Measurements from ENCODE around the gene TAF13.

The TAF13 gene

GRCh38 chr1:109080441-109081082 is 4.8 kb upstream of the TAF13 start:
- CTCF ChIA-PET, result interaction anchor here (0.7 kb wide), 1 partner anchor 176 kb away, joined by 4 read pairs; no protein-coding TSS in a partner anchor
- TF ChIP-seq SP1 (IDR thresholded peaks at IDR 0.05), result no peak
- TF ChIP-seq TARDBP (IDR thresholded peaks at IDR 0.05), result no peak
- no peak for TF ChIP-seq LEF1 (IDR thresholded peaks at IDR 0.05; ENCODE audit: borderline replicate concordance)
- no peak for TF ChIP-seq SUZ12 (IDR thresholded peaks at IDR 0.05)
- no peak for TF ChIP-seq FOXK2 (IDR thresholded peaks at IDR 0.05)
- no peak for TF ChIP-seq ELF4 (IDR thresholded peaks at IDR 0.05)
- POLR2A ChIA-PET, result no interaction called here
- DNase-seq (ENCODE audit: extremely low spot score), result no peak

GRCh38 chr1:109079240-109079622 is 3.4 kb upstream of the TAF13 start:
- POLR2A ChIA-PET, result no interaction called here
- DNase-seq (ENCODE audit: extremely low spot score), result no peak
- CTCF ChIA-PET, result no interaction called here
- TF ChIP-seq PKNOX1 (IDR thresholded peaks at IDR 0.05) (no peak), SP1 (IDR thresholded peaks at IDR 0.05) (no peak), HDGF (IDR thresholded peaks at IDR 0.05; ENCODE audit: borderline replicate concordance) (no peak), BHLHE40 (IDR thresholded peaks at IDR 0.05; ENCODE audit: borderline replicate concordance) (no peak), FOXM1 (IDR thresholded peaks at IDR 0.05; ENCODE audit: borderline replicate concordance) (no peak), L3MBTL2 (conservative IDR thresholded peaks at IDR 0.05) (no peak), ELF4 (IDR thresholded peaks at IDR 0.05) (no peak), FOXK2 (IDR thresholded peaks at IDR 0.05) (no peak), FOXA1 (IDR thresholded peaks at IDR 0.05) (no peak), ARNT (IDR thresholded peaks at IDR 0.05) (no peak), SUZ12 (IDR thresholded peaks at IDR 0.05) (no peak), CTBP1 (IDR thresholded peaks at IDR 0.05; ENCODE audit: borderline replicate concordance) (no peak), ZNF384 (IDR thresholded peaks at IDR 0.05) (no peak), NFRKB (IDR thresholded peaks at IDR 0.05) (no peak), TARDBP (IDR thresholded peaks at IDR 0.05) (no peak), LEF1 (IDR thresholded peaks at IDR 0.05; ENCODE audit: borderline replicate concordance) (no peak)

- ChIA-PET POLR2A (interaction anchor here (3.3 kb wide), 1 partner anchor 10 kb away, joined by 24 read pairs; no protein-coding TSS in a partner anchor), CTCF (no interaction called here)
- DNase-seq (ENCODE audit: extremely low spot score), result no peak
- TF ChIP-seq SUZ12 (IDR thresholded peaks at IDR 0.05) (no peak), BHLHE40 (IDR thresholded peaks at IDR 0.05; ENCODE audit: borderline replicate concordance) (no peak), LEF1 (IDR thresholded peaks at IDR 0.05; ENCODE audit: borderline replicate concordance) (no peak), FOXK2 (IDR thresholded peaks at IDR 0.05) (no peak), SP1 (IDR thresholded peaks at IDR 0.05) (no peak), L3MBTL2 (conservative IDR thresholded peaks at IDR 0.05) (no peak), ARNT (IDR thresholded peaks at IDR 0.05) (no peak), CTBP1 (IDR thresholded peaks at IDR 0.05; ENCODE audit: borderline replicate concordance) (no peak), FOXA1 (IDR thresholded peaks at IDR 0.05) (no peak), FOXM1 (IDR thresholded peaks at IDR 0.05; ENCODE audit: borderline replicate concordance) (no peak)
These were observed 2.5 kb upstream of the TAF13 start for GRCh38 chr1:109078317-109078716.

GRCh38 chr1:109069294-109069693 is 6.5 kb downstream of the TAF13 start:
- TF ChIP-seq FOXM1 (IDR thresholded peaks at IDR 0.05; ENCODE audit: borderline replicate concordance) (no peak), NFRKB (IDR thresholded peaks at IDR 0.05) (no peak), ZNF384 (IDR thresholded peaks at IDR 0.05) (no peak), L3MBTL2 (conservative IDR thresholded peaks at IDR 0.05) (no peak), HDGF (IDR thresholded peaks at IDR 0.05; ENCODE audit: borderline replicate concordance) (no peak), SP1 (IDR thresholded peaks at IDR 0.05) (no peak), LEF1 (IDR thresholded peaks at IDR 0.05; ENCODE audit: borderline replicate concordance) (no peak), FOXA1 (IDR thresholded peaks at IDR 0.05) (no peak), ARNT (IDR thresholded peaks at IDR 0.05) (no peak), SUZ12 (IDR thresholded peaks at IDR 0.05) (no peak), PKNOX1 (IDR thresholded peaks at IDR 0.05) (no peak)
- CTCF ChIA-PET, result no interaction called here
- POLR2A ChIA-PET, result interaction anchor here (1.8 kb wide), 1 partner anchor 31 kb away, joined by 7 read pairs; no protein-coding TSS in a partner anchor
- DNase-seq (ENCODE audit: extremely low spot score), result no peak

GRCh38 chr1:109067883-109068282 is 7.9 kb downstream of the TAF13 start:
- POLR2A ChIA-PET, result interaction anchor here (1.2 to 3.5 kb wide), 3 partner anchors 9 to 32 kb away, joined by 3 to 12 read pairs (median 7); partner anchors contain the start of genes TAF13 and WDR47
- no peak for TF ChIP-seq NFRKB (IDR thresholded peaks at IDR 0.05)
- TF ChIP-seq L3MBTL2 (conservative IDR thresholded peaks at IDR 0.05), result no peak
- no peak for TF ChIP-seq LEF1 (IDR thresholded peaks at IDR 0.05; ENCODE audit: borderline replicate concordance)
- TF ChIP-seq SUZ12 (IDR thresholded peaks at IDR 0.05), result no peak
- TF ChIP-seq SP1 (IDR thresholded peaks at IDR 0.05), result no peak
- CTCF ChIA-PET, result no interaction called here
- DNase-seq (ENCODE audit: extremely low spot score), result no peak

GRCh38 chr1:109065137-109065536 is 10.7 kb downstream of the TAF13 start:
- CTCF ChIA-PET, result interaction anchor here (0.5 kb wide), 1 partner anchor 730 kb away, joined by 3 read pairs; no protein-coding TSS in a partner anchor
- DNase-seq (ENCODE audit: extremely low spot score), result no peak
- TF ChIP-seq SUZ12 (IDR thresholded peaks at IDR 0.05) (no peak), TARDBP (IDR thresholded peaks at IDR 0.05) (no peak), L3MBTL2 (conservative IDR thresholded peaks at IDR 0.05) (no peak), ZNF384 (IDR thresholded peaks at IDR 0.05) (no peak), SP1 (IDR thresholded peaks at IDR 0.05) (no peak), ELF4 (IDR thresholded peaks at IDR 0.05) (no peak), ARNT (IDR thresholded peaks at IDR 0.05) (no peak), FOXK2 (IDR thresholded peaks at IDR 0.05) (no peak), BHLHE40 (IDR thresholded peaks at IDR 0.05; ENCODE audit: borderline replicate concordance) (no peak)
- POLR2A ChIA-PET, result interaction anchor here (1.7 to 3.5 kb wide), 2 partner anchors 11 to 35 kb away, joined by 5 to 12 read pairs; partner anchors contain the start of gene TAF13

Data from HEK293T (cell line).